Fibroblast of lung (primary cell): Measurements from ENCODE around the gene RELCH.

ENCODE experiments used
- EZH2 ChIP-seq: IDR thresholded peaks from 2 replicates; pipeline ENCODE4 v1.5.1; 2012; ENCODE audit warnings: low read length, control low read depth, mild to moderate bottlenecking; ENCODE audit errors: missing control alignments
- TF ChIP-seq, protein P1 (sequence below), 2 donors: IDR thresholded peaks in 1 of 2; conservative IDR thresholded peaks in 1 of 2; 1 replicate in 1 of 2; 2 replicates in 1 of 2; pipeline ENCODE4 v1.5.1; 2011 to 2012; ENCODE audit warnings: low read length in 2 of 2, control low read depth in 1 of 2, inconsistent platforms in 1 of 2, low read depth in 1 of 2, mild to moderate bottlenecking in 1 of 2

DNA sequence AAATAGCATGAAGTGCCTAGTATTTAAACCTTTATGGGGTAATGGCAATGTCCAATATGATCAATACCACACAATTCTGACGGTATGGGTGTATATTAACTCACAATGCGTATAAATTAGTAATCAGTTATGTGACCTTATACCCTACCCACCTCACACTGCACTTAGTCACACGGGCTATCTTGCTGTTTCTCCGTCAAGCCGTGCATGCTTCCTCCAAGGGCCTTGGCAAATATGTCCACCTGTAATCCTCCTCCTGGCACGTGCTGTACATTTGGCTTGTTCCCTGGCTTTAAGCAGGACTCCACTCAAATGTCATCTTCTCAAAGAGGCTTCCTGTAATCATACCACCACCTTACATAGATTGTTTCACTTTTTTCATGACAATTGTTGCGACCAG is 150.3 kb downstream of the RELCH start:
- TF ChIP-seq, protein P1, sequence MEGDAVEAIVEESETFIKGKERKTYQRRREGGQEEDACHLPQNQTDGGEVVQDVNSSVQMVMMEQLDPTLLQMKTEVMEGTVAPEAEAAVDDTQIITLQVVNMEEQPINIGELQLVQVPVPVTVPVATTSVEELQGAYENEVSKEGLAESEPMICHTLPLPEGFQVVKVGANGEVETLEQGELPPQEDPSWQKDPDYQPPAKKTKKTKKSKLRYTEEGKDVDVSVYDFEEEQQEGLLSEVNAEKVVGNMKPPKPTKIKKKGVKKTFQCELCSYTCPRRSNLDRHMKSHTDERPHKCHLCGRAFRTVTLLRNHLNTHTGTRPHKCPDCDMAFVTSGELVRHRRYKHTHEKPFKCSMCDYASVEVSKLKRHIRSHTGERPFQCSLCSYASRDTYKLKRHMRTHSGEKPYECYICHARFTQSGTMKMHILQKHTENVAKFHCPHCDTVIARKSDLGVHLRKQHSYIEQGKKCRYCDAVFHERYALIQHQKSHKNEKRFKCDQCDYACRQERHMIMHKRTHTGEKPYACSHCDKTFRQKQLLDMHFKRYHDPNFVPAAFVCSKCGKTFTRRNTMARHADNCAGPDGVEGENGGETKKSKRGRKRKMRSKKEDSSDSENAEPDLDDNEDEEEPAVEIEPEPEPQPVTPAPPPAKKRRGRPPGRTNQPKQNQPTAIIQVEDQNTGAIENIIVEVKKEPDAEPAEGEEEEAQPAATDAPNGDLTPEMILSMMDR (conservative IDR thresholded peaks at IDR 0.05 in 1 of 2, IDR thresholded peaks at IDR 0.05 in 1 of 2; ENCODE audit: low read depth in 1 of 2, low read length in 2 of 2), result no peak
- TF ChIP-seq EZH2, result no peak
